K562 (cell line): ENCODE measurements around the gene PRR36. TPM values are rescaled to one million over a fixed set of nuclear protein-coding genes. Genes with fewer than 3 reads are reported as not detected.

Experiments used
- ATF1 ChIP-seq, 2 experiments: fragments of 450-650 bp in 1 of 2; IDR thresholded peaks; 2 replicates each; pipeline ENCODE4 v1.6.1; 2016; ENCODE audit warnings: missing compliant biosample characterization in 1 of 2, missing genetic modification characterization in 1 of 2
- CBFB ChIP-seq: sonication (generic); formaldehyde crosslinking; IDR thresholded peaks from 2 replicates; pipeline ENCODE4 v1.4.0; 2020; ENCODE audit warnings: mild to moderate bottlenecking, missing genetic modification reagents
- FOXK1 ChIP-seq: sonication (generic); formaldehyde crosslinking; IDR thresholded peaks from 2 replicates; pipeline ENCODE4 v1.8.0; 2022; ENCODE audit warnings: missing genetic modification reagents, mild to moderate bottlenecking, borderline replicate concordance
- GMEB1 ChIP-seq: fragments of 250-450 bp; sonication (Bioruptor Pico); IDR thresholded peaks from 2 replicates; pipeline ENCODE4 v1.4.0; 2020; ENCODE audit warnings: mild to moderate bottlenecking
- NR1H2 ChIP-seq: sonication (generic); formaldehyde crosslinking; IDR thresholded peaks from 2 replicates; pipeline ENCODE4 v1.4.0; 2020; ENCODE audit warnings: mild to moderate bottlenecking, missing genetic modification reagents
- POLR3A ChIP-seq: IDR thresholded peaks from 2 replicates; pipeline ENCODE4 v1.6.1; 2011; ENCODE audit warnings: borderline replicate concordance, mild to moderate bottlenecking, moderate library complexity; ENCODE audit not compliant: insufficient read length, insufficient read depth; ENCODE audit errors: extremely low read depth
- SRSF1 ChIP-seq: fragments of 200-400 bp; formaldehyde crosslinking; IDR thresholded peaks from 2 replicates; pipeline ENCODE4 v1.6.1; 2017; ENCODE audit warnings: mild to moderate bottlenecking, low read depth, low read length, moderate library complexity
- ZNF263 ChIP-seq: sonication (generic); formaldehyde crosslinking; IDR thresholded peaks from 2 replicates; pipeline ENCODE4 v1.8.0; 2022; ENCODE audit warnings: mild to moderate bottlenecking, missing genetic modification reagents, borderline replicate concordance
- ZNF431 ChIP-seq: sonication (generic); formaldehyde crosslinking; IDR thresholded peaks from 2 replicates; pipeline ENCODE4 v1.8.0; 2022; ENCODE audit warnings: mild to moderate bottlenecking, missing genetic modification reagents
- ZNF609 ChIP-seq: sonication (generic); formaldehyde crosslinking; IDR thresholded peaks from 2 replicates; pipeline ENCODE4 v1.8.1; 2023; ENCODE audit warnings: missing genetic modification reagents, mild to moderate bottlenecking, borderline replicate concordance
- polyA plus RNA-seq, 8 experiments: library from polyadenylated mRNA; depleted of rRNA in 4 of 8; stranded (reverse) in 5 of 8; unstranded in 3 of 8; fragments of >200 nt; fragmentation: Nextera tagmentation in 2 of 8; fragmentation: Illumina TruSeq in 1 of 8; extraction: Ambion mirVana in 2 of 8; extraction: Trizol in 1 of 8; gene quantifications; 2 replicates each; pipeline versions ENCODE4 v1.2.1 to v1.2.3, GENCODE V29; 2011 to 2014; ENCODE audit warnings: inconsistent platforms in 1 of 8, missing spikeins in 1 of 8
- total RNA-seq, 7 experiments: library from RNA; depleted of rRNA in 6 of 7; stranded (reverse); fragments of >200 nt in 6 of 7; fragmentation: Illumina TruSeq in 2 of 7; extraction: Trizol in 2 of 7; gene quantifications; 2 replicates each; pipeline versions ENCODE4 v1.2.1 to v1.2.3, GENCODE V29; 2011 to 2021; ENCODE audit warnings: low replicate concordance in 1 of 7

PRR36 gene
- total and polyA plus RNA-seq, 9 of the 15 experiments (the other 6 are each of a cell fraction or from before 2014, with no cell fraction given) = 0.05 to 0.42 (median 0.06) TPM; not detected in 6

- TF ChIP-seq GMEB1 (CRISPR knock-in tag) (peak; percentile 24; the same call in 1 of the 2 replicates), POLR3A (no peak), NR1H2 (CRISPR knock-in tag) (0 out of 2 replicates have a peak, but pooled peaks have one; percentile 59), FOXK1 (no peak), SRSF1 (no peak), ZNF263 (CRISPR knock-in tag) (0 out of 2 replicates have a peak, but pooled peaks have one; percentile 28), ZNF431 (no peak), CBFB (CRISPR knock-in tag) (no peak; the same call in 1 of the 2 replicates), ZNF609 (no peak), ATF1 (CRISPR knock-in tag; IDR thresholded peaks at IDR 0.05) (no peak), ATF1 (tag; IDR thresholded peaks at IDR 0.05) (peak; percentile 66)
Measured at GRCh38 chr19:7919610-7920518, 45.7 kb upstream of the PRR36 start, which contains the start of gene SNAPC2 (continued).
